IPS DF 6.9 (cell line): Measurements from ENCODE around the gene APCDD1L.
"Not testable (repeated sequence)": the region's sequence is repeated elsewhere in the genome, so short reads cannot be mapped to it uniquely, and the experiment has no call there.

Source experiments
- DNase-seq: peaks from one replicate; pipeline ENCODE4 v3.0.0-alpha.2; 2013; ENCODE audit warnings: low read depth, low spot score
- H3K27ac ChIP-seq: one replicate; pipeline ENCODE4 v1.5.1; 2013; ENCODE audit warnings: low read length, control low read depth
- H3K27me3 ChIP-seq: 2 replicates; pipeline ENCODE4 v1.6.1; 2013; ENCODE audit warnings: mild to moderate bottlenecking, low read length; ENCODE audit not compliant: control insufficient read depth, insufficient read depth
- H3K36me3 ChIP-seq: 2 replicates; pipeline ENCODE4 v1.6.1; 2013; ENCODE audit warnings: low read length; ENCODE audit not compliant: control insufficient read depth, insufficient read depth
- H3K4me1 ChIP-seq: 2 replicates; pipeline ENCODE4 v1.6.1; 2013; ENCODE audit warnings: low read length; ENCODE audit not compliant: control insufficient read depth, insufficient read depth
- H3K4me3 ChIP-seq: 2 replicates; pipeline ENCODE4 v1.5.1; 2013; ENCODE audit warnings: mild to moderate bottlenecking, low read length
- H3K9me3 ChIP-seq: 2 replicates; pipeline ENCODE4 v1.6.1; 2013; ENCODE audit warnings: low read length, inconsistent platforms; ENCODE audit not compliant: control insufficient read depth, insufficient read depth
- WGBS: extraction: QIAGEN DNeasy Blood & Tissue Kit; methylation state at CpG from one replicate; pipeline ENCODE4 v1.1.7; 2013; ENCODE audit warnings: mixed read lengths, missing lambda C conversion rate; ENCODE audit not compliant: insufficient read length, insufficient coverage; 5-methylcytosine and 5-hydroxymethylcytosine counted together

Gene APCDD1L

DNA sequence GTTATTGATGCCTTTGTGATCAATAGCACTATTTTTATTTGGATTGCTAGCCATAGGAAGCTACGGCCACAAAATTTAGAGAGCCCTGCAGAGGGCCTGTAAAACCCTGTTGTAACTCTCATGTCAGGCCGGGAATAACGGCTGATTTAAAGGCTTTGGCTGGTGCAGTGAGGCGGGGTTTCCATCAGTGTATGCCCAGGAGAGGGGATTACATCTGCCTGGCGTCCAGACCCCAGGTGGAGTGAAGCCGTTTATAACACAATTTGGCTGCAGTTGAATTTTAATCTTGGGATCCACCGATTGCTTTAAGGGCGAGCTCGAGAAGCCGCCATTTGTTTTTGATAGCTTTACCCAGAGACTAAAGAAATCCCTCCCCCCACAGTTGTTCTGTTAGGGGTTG, 29.1 kb upstream of the APCDD1L start:
- WGBS, result no CpG with 5 or more reads among the region's 10 CpGs
- no peaks in the 10 kb centered on the region for H3K9me3 ChIP-seq
- H3K27me3 ChIP-seq, result no peaks in the 10 kb centered on the region
- no peaks in the 10 kb centered on the region for H3K36me3 ChIP-seq
- no peak overlapping the region for H3K27ac ChIP-seq
- DNase-seq, result no peak
- no peaks in the 10 kb centered on the region for H3K4me1 ChIP-seq
- no peak overlapping the region for H3K4me3 ChIP-seq

DNA sequence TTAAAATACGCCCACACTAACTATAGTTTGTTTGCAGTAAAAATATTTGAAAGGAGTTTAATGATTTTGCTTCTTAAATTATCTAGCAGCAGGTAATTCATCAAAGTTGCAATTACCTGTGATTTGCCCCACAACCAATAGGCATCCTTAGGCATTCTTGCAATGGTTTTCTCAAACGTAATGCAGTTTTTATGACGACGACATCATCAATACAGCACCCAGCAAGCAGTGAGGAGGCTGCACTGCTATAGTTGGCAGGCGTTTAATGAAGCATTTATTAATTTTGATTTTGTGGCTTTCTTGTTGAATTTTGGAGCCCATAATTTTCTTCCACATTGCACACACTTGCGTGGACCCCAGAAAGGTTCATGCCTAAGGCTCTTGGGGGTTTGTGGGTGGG, 28.1 kb upstream of the APCDD1L start:
- no peak overlapping the region for H3K4me3 ChIP-seq
- WGBS, result no CpG with 5 or more reads among the region's 6 CpGs
- no peaks in the 10 kb centered on the region for H3K4me1 ChIP-seq
- H3K36me3 ChIP-seq, result no peaks in the 10 kb centered on the region
- H3K27me3 ChIP-seq, result no peaks in the 10 kb centered on the region
- DNase-seq, result no peak
- no peak overlapping the region for H3K27ac ChIP-seq
- no peaks in the 10 kb centered on the region; the same call in 1 of the 2 replicates for H3K9me3 ChIP-seq

DNA sequence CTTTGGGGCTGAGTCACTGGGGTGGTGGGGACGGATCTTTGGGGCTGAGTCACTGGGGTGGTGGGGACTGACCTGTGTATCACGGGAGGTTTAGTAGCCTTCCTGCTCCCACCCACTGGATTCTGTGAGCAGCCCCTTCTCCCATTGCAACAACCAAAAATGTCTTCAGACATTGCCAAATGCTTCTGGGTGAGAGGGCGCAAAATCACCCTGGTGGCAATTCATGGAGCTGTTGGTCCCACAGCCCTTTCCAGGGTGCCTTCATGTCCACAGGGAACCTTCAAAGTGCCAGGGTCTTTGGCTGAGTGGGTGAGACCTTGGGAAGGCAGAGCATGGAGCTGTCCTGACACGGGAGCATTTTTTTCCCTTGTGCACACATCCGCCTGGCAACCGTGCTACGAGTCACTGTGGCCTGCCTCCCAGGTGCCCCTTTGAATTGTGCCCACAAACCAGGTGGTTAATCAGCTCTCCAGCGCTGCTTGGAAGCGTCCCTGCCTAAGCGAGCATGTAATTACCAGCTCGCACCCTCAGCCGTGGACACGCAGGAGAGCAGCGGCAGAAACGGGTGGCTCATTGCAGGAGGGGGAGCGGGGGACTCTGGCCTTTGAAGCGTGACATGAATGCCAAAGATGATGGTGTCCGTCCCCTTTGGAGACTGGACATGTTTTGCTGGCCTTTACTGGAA, 27.4 kb upstream of the APCDD1L start:
- Histone ChIP-seq H3K27ac (no peak overlapping the region), H3K27me3 (no peaks in the 10 kb centered on the region)
- no CpG with 5 or more reads among the region's 18 CpGs for WGBS

DNA sequence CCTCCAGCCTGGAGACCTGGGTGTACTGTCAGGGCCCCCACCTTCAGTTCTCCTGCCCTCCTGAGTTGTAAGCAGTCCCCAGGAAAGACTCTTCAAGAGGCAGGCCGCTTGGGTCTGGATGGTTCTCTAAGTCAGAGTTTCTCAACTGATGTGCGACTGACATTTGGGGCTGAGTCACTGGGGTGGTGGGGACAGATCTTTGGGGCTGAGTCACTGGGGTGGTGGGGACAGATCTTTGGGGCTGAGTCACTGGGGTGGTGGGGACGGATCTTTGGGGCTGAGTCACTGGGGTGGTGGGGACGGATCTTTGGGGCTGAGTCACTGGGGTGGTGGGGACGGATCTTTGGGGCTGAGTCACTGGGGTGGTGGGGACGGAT, 26.8 kb upstream of the APCDD1L start:
- no CpG with 5 or more reads among the region's 6 CpGs for WGBS
- not testable (repeated sequence) for H3K36me3 ChIP-seq, H3K9me3 ChIP-seq, H3K4me1 ChIP-seq, H3K27ac ChIP-seq, H3K4me3 ChIP-seq, H3K27me3 ChIP-seq, DNase-seq

More for the DNA sequence above, 27.4 kb upstream of the APCDD1L start:
- Histone ChIP-seq H3K36me3 (no peaks in the 10 kb centered on the region), H3K4me3 (no peak overlapping the region), H3K4me1 (no peaks in the 10 kb centered on the region), H3K9me3 (no peaks in the 10 kb centered on the region; the same call in 1 of the 2 replicates)
- DNase-seq, result no peak

- no peaks in the 10 kb centered on the region for H3K27me3 ChIP-seq
- no peaks in the 10 kb centered on the region for H3K4me1 ChIP-seq
- WGBS, result no CpG with 5 or more reads among the region's 2 CpGs
- H3K4me3 ChIP-seq, result no peak overlapping the region
- no peaks in the 10 kb centered on the region for H3K36me3 ChIP-seq
- no peaks in the 10 kb centered on the region; the same call in 1 of the 2 replicates for H3K9me3 ChIP-seq
- no peak for DNase-seq
- H3K27ac ChIP-seq, result no peak overlapping the region
Measured at GRCh38 chr20:58538752-58539151, 23.6 kb upstream of the APCDD1L start.

- no peaks in the 10 kb centered on the region for H3K27me3 ChIP-seq
- no peak overlapping the region for H3K4me3 ChIP-seq
- H3K27ac ChIP-seq, result no peak overlapping the region
- H3K36me3 ChIP-seq, result no peaks in the 10 kb centered on the region
- H3K4me1 ChIP-seq, result no peaks in the 10 kb centered on the region
- H3K9me3 ChIP-seq, result no peaks in the 10 kb centered on the region; the same call in 1 of the 2 replicates
- no peak for DNase-seq
- no CpG with 5 or more reads among the region's 1 CpG for WGBS
Measured at GRCh38 chr20:58537831-58538230, 22.6 kb upstream of the APCDD1L start.

DNA sequence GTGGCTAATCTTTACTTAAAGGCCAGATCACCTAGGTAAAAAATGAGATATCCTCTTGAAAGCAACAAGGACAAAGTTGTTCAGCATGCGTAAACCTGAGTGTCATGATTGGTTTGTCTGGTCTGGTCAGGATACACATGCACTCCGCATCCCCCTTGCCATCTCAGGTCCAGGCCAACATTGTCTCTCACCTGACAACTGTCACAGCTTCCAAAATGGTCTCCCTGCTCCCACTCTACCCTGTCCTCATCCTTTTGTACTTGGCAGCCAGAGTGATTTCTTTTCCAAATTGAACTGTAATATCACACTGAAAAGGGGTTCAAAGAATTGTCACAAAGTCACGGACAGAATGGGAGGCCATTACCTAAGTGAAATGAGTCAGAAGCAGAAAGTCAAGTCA, 21.1 kb upstream of the APCDD1L start:
- H3K27ac ChIP-seq, result no peak overlapping the region
- H3K36me3 ChIP-seq, result no peaks in the 10 kb centered on the region
- H3K4me1 ChIP-seq, result no peaks in the 10 kb centered on the region
- H3K27me3 ChIP-seq, result no peaks in the 10 kb centered on the region
- H3K9me3 ChIP-seq, result no peaks in the 10 kb centered on the region; the same call in 1 of the 2 replicates
- WGBS, result no CpG with 5 or more reads among the region's 3 CpGs
- DNase-seq, result no peak
- H3K4me3 ChIP-seq, result no peak overlapping the region

- Histone ChIP-seq H3K9me3 (no peaks in the 10 kb centered on the region; the same call in 1 of the 2 replicates), H3K36me3 (no peaks in the 10 kb centered on the region), H3K4me1 (no peaks in the 10 kb centered on the region), H3K4me3 (no peak overlapping the region), H3K27me3 (no peaks in the 10 kb centered on the region), H3K27ac (no peak overlapping the region)
- DNase-seq, result no peak
Measured at GRCh38 chr20:58531657-58532056, 16.5 kb upstream of the APCDD1L start.

DNA sequence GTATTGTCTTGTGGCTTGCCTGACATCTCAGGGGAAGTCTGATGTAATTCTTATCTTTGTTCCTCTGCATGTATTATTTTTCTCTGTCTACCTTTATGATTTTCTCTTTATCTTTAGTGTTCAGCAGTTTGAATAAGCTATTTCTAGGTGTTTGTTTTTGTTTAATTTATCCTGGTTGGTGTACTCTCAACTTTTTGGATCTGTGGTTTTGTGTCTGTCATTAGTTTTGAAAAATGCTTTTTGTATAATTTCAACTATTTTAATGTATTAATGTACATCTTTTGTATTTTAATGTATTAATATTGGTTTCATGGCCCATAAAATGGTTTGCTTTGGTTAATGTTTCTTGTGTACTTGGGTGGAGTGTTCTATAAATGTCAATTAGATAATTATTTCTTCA, 15.9 kb upstream of the APCDD1L start:
- H3K9me3 ChIP-seq, result no peaks in the 10 kb centered on the region; the same call in 1 of the 2 replicates
- DNase-seq, result no peak
- H3K36me3 ChIP-seq, result no peaks in the 10 kb centered on the region
- no peaks in the 10 kb centered on the region for H3K4me1 ChIP-seq
- H3K27ac ChIP-seq, result no peak overlapping the region
- H3K4me3 ChIP-seq, result no peak overlapping the region
- H3K27me3 ChIP-seq, result no peaks in the 10 kb centered on the region

GRCh38 chr20:58528412-58528811, 13.2 kb upstream of the APCDD1L start:
- H3K9me3 ChIP-seq, result no peaks in the 10 kb centered on the region; the same call in 1 of the 2 replicates
- no peak for DNase-seq
- H3K4me3 ChIP-seq, result no peak overlapping the region
- H3K4me1 ChIP-seq, result no peaks in the 10 kb centered on the region
- no peaks in the 10 kb centered on the region for H3K27me3 ChIP-seq
- no peaks in the 10 kb centered on the region for H3K36me3 ChIP-seq
- no CpG with 5 or more reads among the region's 1 CpG for WGBS
- no peak overlapping the region for H3K27ac ChIP-seq

GRCh38 chr20:58526411-58526810, 11.2 kb upstream of the APCDD1L start:
- Histone ChIP-seq H3K4me1 (no peaks in the 10 kb centered on the region), H3K27ac (no peak overlapping the region), H3K9me3 (no peaks in the 10 kb centered on the region), H3K36me3 (no peaks in the 10 kb centered on the region), H3K4me3 (no peak overlapping the region), H3K27me3 (no peaks in the 10 kb centered on the region)
- WGBS, result no CpG with 5 or more reads among the region's 3 CpGs
- no peak for DNase-seq
